Colonic mucosa (tissue), 4 donors: ENCODE results near the gene ADAMTS19. TPM values are rescaled to one million over a fixed set of nuclear protein-coding genes. Genes with fewer than 3 reads are reported as not detected.

Experiments
- DNase-seq: peaks from one replicate; pipeline ENCODE4 v3.0.0-alpha.2; 2020
- H3K27ac ChIP-seq: fragments of 200-600 bp; one replicate; pipeline ENCODE4 v1.8.0; 2021
- H3K27me3 ChIP-seq: fragments of 200-600 bp; one replicate; pipeline ENCODE4 v1.8.0; 2021
- H3K36me3 ChIP-seq: fragments of 200-600 bp; one replicate; pipeline ENCODE4 v1.8.0; 2021
- H3K4me1 ChIP-seq: fragments of 200-600 bp; one replicate; pipeline ENCODE4 v1.8.0; 2021; ENCODE audit warnings: mild to moderate bottlenecking
- H3K4me3 ChIP-seq: fragments of 200-600 bp; one replicate; pipeline ENCODE4 v1.8.0; 2021
- H3K9ac ChIP-seq, 2 donors: one replicate each; pipeline ENCODE4 v1.7.0; 2013; ENCODE audit warnings: control low read depth in 2 of 2, low read depth in 2 of 2, low read length in 2 of 2
- H3K9me3 ChIP-seq: fragments of 200-600 bp; one replicate; pipeline ENCODE4 v1.8.0; 2021
- intact Hi-C: fragments of 100-400 bp; cut with DNase I; formaldehyde crosslinking; loops from one replicate; pipeline ENCODE4 v1.14.1; 2022
- total RNA-seq, 2 donors: library from RNA; stranded (reverse); fragmentation: NEBNext Ultra II Directional in 1 of 2; extraction: Animal tissue kit (Norgen Biotek cat#: 25700) in 1 of 2; gene quantifications; one replicate each; pipeline ENCODE4 v1.2.1, GENCODE V29; 2021
- TF ChIP-seq, protein P1 (sequence below): fragments of 200-600 bp; IDR thresholded peaks from one replicate; pipeline ENCODE4 v1.8.0; 2022; ENCODE audit warnings: antibody characterized with exemption, mild to moderate bottlenecking
- donor health status: healthy.
- donor health status: DM: no; HTN: no; CAD: no.
- donor health status: DM: no; HTN: no; CAD: no.

ADAMTS19 gene
- total RNA-seq, 2 donors from 2014 or later = 0.80 to 1.1 TPM

DNA sequence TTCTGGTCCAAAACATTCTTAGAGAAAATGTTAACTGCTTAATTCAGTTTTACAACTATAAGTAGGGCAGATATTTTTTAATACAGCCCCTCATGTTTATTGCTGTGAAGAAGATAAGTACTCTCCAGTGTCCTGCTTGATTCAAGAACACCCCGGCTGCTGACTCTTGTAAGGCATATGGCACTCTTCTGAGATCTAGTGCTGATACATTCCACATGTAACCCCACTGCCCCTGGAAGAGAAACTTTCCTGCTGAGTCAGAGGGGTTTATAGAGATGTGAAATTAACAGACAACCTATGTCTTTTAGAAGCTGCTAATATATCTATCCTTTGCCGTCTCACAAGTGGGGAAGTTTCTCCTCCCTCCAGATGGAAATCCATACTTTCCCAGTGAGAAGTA, 286.8 kb downstream of the ADAMTS19 start:
- no peak for DNase-seq
- Histone ChIP-seq H3K4me3 (no peak overlapping the region), H3K27me3 (no peaks in the 10 kb centered on the region), H3K9me3 (no peaks in the 10 kb centered on the region), H3K4me1 (no peaks in the 10 kb centered on the region), H3K9ac (no peak overlapping the region), H3K36me3 (no peaks in the 10 kb centered on the region), H3K27ac (no peak overlapping the region)
- intact Hi-C loops = no loop called here
- TF ChIP-seq, protein P1, sequence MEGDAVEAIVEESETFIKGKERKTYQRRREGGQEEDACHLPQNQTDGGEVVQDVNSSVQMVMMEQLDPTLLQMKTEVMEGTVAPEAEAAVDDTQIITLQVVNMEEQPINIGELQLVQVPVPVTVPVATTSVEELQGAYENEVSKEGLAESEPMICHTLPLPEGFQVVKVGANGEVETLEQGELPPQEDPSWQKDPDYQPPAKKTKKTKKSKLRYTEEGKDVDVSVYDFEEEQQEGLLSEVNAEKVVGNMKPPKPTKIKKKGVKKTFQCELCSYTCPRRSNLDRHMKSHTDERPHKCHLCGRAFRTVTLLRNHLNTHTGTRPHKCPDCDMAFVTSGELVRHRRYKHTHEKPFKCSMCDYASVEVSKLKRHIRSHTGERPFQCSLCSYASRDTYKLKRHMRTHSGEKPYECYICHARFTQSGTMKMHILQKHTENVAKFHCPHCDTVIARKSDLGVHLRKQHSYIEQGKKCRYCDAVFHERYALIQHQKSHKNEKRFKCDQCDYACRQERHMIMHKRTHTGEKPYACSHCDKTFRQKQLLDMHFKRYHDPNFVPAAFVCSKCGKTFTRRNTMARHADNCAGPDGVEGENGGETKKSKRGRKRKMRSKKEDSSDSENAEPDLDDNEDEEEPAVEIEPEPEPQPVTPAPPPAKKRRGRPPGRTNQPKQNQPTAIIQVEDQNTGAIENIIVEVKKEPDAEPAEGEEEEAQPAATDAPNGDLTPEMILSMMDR = no peak

DNA sequence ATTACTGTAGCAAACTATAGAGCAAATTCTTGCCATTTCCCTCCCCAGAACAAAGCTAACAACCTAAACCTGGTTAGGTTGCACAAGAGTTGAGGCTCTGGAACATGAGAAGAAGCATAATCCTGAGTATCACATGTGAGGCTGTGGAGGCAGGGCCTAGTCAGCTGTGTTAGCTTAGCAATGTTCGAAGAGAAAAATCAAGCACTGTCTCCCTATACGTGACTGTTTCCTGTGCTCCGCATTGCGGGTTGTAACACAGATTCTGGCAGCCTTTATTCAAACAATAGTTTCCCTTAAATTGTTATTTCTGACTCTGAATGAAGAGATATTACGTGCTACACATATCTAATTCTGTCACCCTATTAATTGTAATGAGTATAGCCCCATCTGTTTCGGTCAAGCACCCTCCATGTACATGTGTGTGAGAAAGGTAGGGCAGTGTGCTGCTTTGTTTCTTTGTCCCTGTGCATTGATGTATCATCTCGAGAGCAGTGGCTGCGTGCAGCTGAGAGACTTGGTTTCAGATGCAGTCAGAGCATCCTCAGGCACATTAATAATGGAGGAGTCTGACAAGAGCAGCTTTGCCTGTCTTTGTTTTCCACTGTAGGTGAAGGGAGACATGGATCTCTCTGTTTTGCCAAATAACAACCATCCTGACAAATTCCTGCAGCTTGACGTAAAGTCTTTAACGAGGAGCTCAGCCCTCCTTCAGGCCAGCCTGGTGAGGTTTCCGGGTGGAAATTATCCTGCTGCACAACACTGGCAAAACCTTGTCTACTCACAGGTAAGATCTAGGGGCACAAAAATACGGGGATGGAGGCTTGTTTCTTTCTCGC, 287.7 kb downstream of the ADAMTS19 start, which contains the start of gene MINAR2:
Gene MINAR2 (plus strand): TSS at position 523 of the 836 bp plus-strand sequence. CDS start 97 bp downstream, at position 620.
- TF ChIP-seq, protein P1 = no peak

DNA sequence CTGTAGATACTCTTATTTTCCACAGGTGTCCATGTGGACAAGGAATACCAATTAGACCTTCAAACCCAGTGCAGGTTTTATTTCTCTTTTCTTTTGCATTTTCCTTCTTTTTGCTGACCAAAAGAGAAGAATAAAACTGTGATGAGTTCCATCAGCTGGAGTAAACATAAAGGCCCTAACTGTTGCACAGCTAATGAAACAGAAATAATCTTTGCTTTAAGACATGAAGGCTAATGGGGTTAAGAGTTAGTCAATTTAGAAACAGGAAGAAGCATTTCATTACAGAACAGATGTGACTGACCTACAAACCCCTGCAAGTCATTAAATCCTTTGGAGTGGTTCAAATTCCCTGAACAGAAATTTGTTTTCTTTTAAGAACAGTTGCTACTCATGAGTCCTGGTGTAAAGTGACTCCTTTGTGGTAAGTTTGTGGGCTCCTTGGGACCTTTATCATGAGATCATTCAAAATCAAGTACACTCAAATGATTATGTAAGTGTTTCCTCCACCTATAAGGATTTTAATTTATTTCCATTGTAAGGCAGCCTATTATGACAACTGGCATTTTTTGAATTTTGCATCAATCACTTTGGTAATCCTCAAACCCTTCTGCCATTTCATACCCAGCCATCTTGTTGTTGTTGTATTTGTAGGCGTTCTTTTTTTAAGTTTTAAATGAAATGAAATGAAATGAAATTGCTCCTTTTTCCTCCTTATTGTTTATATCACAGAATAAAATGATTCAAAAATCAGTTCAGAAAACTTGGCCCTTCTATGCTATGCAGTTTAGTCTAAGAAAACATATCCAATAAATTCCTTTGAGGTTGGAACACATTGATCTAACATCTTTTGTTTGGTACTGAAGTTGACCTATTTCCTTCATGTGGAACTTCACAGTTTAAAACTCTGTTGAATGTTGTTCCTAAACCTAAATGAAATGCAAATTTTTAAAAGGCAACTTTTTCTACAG, 289.1 kb downstream of the ADAMTS19 start:
- Histone ChIP-seq H3K27me3 (no peaks in the 10 kb centered on the region), H3K9ac (no peak overlapping the region), H3K27ac (no peak overlapping the region), H3K9me3 (no peaks in the 10 kb centered on the region), H3K36me3 (no peaks in the 10 kb centered on the region), H3K4me1 (no peaks in the 10 kb centered on the region), H3K4me3 (no peak overlapping the region)
- no peak for DNase-seq
- TF ChIP-seq, protein P1 = no peak
- intact Hi-C loops = no loop called here

More for the DNA sequence above, 287.7 kb downstream of the ADAMTS19 start, which contains the start of gene MINAR2:
- DNase-seq = no peak
- Histone ChIP-seq H3K27me3 (no peaks in the 10 kb centered on the region), H3K4me1 (no peaks in the 10 kb centered on the region), H3K9me3 (no peaks in the 10 kb centered on the region), H3K27ac (no peak within 1 kb of the TSS), H3K4me3 (no peak within 1 kb of the TSS), H3K9ac (no peak within 1 kb of the TSS), H3K36me3 (no peaks in the 10 kb centered on the region)
- intact Hi-C loops = no loop called here

DNA sequence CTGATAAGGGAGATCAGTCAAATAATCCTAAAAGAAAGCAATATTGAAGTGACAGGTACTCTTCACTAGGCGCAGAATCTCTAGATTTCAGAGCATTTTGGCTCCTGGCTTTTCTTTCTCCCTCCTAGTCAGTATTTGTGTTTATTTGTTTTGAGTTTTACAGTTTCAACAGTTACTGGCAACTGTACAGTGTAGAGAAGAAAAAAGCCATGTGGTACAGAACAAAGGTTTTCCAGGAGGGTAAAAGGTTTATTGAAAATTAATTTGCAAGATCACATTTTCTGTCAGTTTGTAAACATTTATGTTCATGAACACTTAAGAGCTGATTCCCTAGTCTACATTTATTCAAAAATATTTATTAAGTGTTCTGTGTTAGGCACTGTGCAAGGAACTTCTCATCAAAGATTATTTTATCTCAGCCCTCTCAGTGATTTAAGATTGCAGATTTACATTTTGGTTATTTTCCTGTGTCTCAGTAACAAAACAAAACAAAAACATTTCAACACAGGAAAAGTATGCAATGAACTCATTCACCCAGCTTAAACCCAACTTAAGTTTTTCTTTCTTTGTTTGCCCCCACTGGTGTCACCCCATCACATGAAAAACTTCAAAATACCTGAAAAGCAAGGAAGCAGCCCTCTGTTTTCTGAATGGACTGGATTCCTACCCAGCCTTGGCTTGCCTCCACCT, 300.7 kb downstream of the ADAMTS19 start:
- Histone ChIP-seq H3K27ac (no peak overlapping the region), H3K4me3 (no peak overlapping the region), H3K27me3 (no peaks in the 10 kb centered on the region), H3K4me1 (no peaks in the 10 kb centered on the region), H3K9ac (no peak overlapping the region), H3K9me3 (no peaks in the 10 kb centered on the region), H3K36me3 (no peaks in the 10 kb centered on the region)
- no peak for DNase-seq
- intact Hi-C loops = loop anchor here (10.0 kb wide), 2 partner anchors 396 to 586 kb away; no protein-coding TSS in a partner anchor
- TF ChIP-seq, protein P1 = no peak

DNA sequence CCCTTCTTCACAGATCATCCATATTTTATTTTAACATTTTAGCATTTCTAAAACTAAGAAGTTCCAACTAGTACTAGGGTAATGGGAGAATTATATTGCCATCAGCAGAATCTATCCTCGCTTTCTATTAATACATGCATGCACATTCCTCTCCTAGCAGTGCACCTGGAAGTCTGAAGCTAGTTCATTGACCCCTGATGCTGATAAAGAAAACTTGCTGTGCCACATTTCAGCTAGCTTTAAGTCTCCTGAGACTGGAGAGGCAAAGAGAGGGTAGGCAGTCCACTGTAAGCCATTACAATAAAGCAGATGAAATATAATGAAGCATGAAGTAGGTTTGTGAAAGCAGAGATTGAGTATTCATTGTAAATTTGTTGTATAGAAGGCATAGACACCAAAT, 303.6 kb downstream of the ADAMTS19 start:
- H3K4me1 ChIP-seq = no peaks in the 10 kb centered on the region
- no peak overlapping the region for H3K4me3 ChIP-seq
- TF ChIP-seq, protein P1 = no peak
- H3K36me3 ChIP-seq = no peaks in the 10 kb centered on the region
- no peak overlapping the region for H3K9ac ChIP-seq
- no peaks in the 10 kb centered on the region for H3K27me3 ChIP-seq
- no peak overlapping the region for H3K27ac ChIP-seq
- no peaks in the 10 kb centered on the region for H3K9me3 ChIP-seq
- DNase-seq = no peak
- intact Hi-C loops = loop anchor here (10.0 kb wide), 2 partner anchors 399 to 589 kb away; no protein-coding TSS in a partner anchor
